ENCODE measurements around the gene MYBPC3. TPM values are rescaled to one million over a fixed set of nuclear protein-coding genes. Genes with fewer than 3 reads are reported as not detected.
A peak's percentile ranks its signal among the peaks of the same experiment; 100 is the strongest.

MYBPC3 gene
- total and polyA plus RNA-seq, 5 donors from 2014 or later: not detected

- Histone ChIP-seq H3K27me3 (ENCODE audit: control insufficient read depth, insufficient read depth, low read length) (no peaks in the 10 kb centered on the region), H3K9me3 (ENCODE audit: control insufficient read depth in 2 of 2, low read length in 2 of 2) (no peaks in the 10 kb centered on the region), H3K27ac (ENCODE audit: insufficient read depth, low read length, poor library complexity, severe bottlenecking) (peak overlapping the region; percentile 84), H3K36me3 (ENCODE audit: control insufficient read depth, insufficient read depth, low read length) (no peaks in the 10 kb centered on the region), H3K4me3 (ENCODE audit: low read depth, low read length) (no peak overlapping the region), H3K4me1 (ENCODE audit: control insufficient read depth, insufficient read depth, low read length, poor library complexity, severe bottlenecking) (peaks cover 43% of the 10 kb centered on the region)
- H3K4me1 Mint-ChIP-seq: peaks cover 0 to 80% (median 19%) of the 10 kb centered on the region in 4 donors
- peak; percentile 77 to 87 for ATAC-seq (ENCODE audit: low read depth in 2 of 2)
- no peaks in the 10 kb centered on the region for H3K9me3 Mint-ChIP-seq
- no peaks in the 10 kb centered on the region for H3K36me3 Mint-ChIP-seq
- peak overlapping the region; percentile 54 to 81 (median 70) for H3K4me3 Mint-ChIP-seq
- no peaks in the 10 kb centered on the region for H3K27me3 Mint-ChIP-seq
- H3K27ac Mint-ChIP-seq: peak overlapping the region; percentile 87 to 98 (median 89)
- peak; percentile 23 to 89 (median 47) for DNase-seq
Measured at GRCh38 chr11:47394322-47395222, 42.1 kb upstream of the MYBPC3 start.

DNA sequence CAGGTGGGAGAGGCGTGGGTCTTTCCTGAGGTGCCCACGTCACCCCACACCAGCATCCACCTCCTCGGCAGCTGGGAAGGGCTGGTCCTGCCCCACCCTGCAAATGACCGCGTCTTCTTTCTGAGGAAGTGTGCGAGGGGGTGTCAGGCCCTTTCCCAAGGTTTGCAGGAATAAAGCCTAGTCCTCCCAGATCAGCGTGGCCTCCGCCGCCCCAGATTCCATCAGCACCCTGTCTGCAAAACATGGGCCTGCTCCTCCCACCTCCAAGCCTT, 41.5 kb upstream of the MYBPC3 start:
- Histone ChIP-seq H3K9me3 (ENCODE audit: control insufficient read depth in 2 of 2, low read length in 2 of 2) (no peaks in the 10 kb centered on the region), H3K4me3 (ENCODE audit: low read depth, low read length) (no peak overlapping the region), H3K36me3 (ENCODE audit: control insufficient read depth, insufficient read depth, low read length) (no peaks in the 10 kb centered on the region), H3K27ac (ENCODE audit: insufficient read depth, low read length, poor library complexity, severe bottlenecking) (peak overlapping the region; percentile 84), H3K27me3 (ENCODE audit: control insufficient read depth, insufficient read depth, low read length) (no peaks in the 10 kb centered on the region), H3K4me1 (ENCODE audit: control insufficient read depth, insufficient read depth, low read length, poor library complexity, severe bottlenecking) (peaks cover 44% of the 10 kb centered on the region)
- Mint-ChIP-seq H3K4me3 (peak overlapping the region in 2 of 4 donors; percentile 54 to 81), H3K27ac (peak overlapping the region; percentile 87 to 98 (median 89)), H3K36me3 (no peaks in the 10 kb centered on the region), H3K4me1 (peaks cover 0 to 78% (median 18%) of the 10 kb centered on the region in 4 donors), H3K27me3 (no peaks in the 10 kb centered on the region), H3K9me3 (no peaks in the 10 kb centered on the region)
- DNase-seq: no peak
- no peak for ATAC-seq (ENCODE audit: low read depth in 2 of 2)

GRCh38 chr11:47393163-47394049, 40.9 kb upstream of the MYBPC3 start:
- no peak overlapping the region for H3K27ac ChIP-seq (ENCODE audit: insufficient read depth, low read length, poor library complexity, severe bottlenecking)
- DNase-seq (no peak), ATAC-seq (ENCODE audit: low read depth in 2 of 2) (no peak)
- H3K4me3 ChIP-seq (ENCODE audit: low read depth, low read length): no peak overlapping the region
- H3K4me1 Mint-ChIP-seq: peaks cover 0 to 79% (median 18%) of the 10 kb centered on the region in 4 donors
- peak overlapping the region; percentile 63 to 89 (median 87) for H3K27ac Mint-ChIP-seq
- peak overlapping the region in 2 of 4 donors; percentile 81 to 88 for H3K4me3 Mint-ChIP-seq
- no peaks in the 10 kb centered on the region for H3K9me3 ChIP-seq (ENCODE audit: control insufficient read depth in 2 of 2, low read length in 2 of 2)
- no peaks in the 10 kb centered on the region for H3K27me3 ChIP-seq (ENCODE audit: control insufficient read depth, insufficient read depth, low read length)
- no peaks in the 10 kb centered on the region for H3K36me3 Mint-ChIP-seq
- no peaks in the 10 kb centered on the region for H3K27me3 Mint-ChIP-seq
- peaks cover 44% of the 10 kb centered on the region for H3K4me1 ChIP-seq (ENCODE audit: control insufficient read depth, insufficient read depth, low read length, poor library complexity, severe bottlenecking)
- no peaks in the 10 kb centered on the region for H3K36me3 ChIP-seq (ENCODE audit: control insufficient read depth, insufficient read depth, low read length)
- H3K9me3 Mint-ChIP-seq: no peaks in the 10 kb centered on the region

- Mint-ChIP-seq H3K36me3 (no peaks in the 10 kb centered on the region), H3K9me3 (no peaks in the 10 kb centered on the region), H3K27ac (peak overlapping the region; percentile 51 to 74 (median 69)), H3K4me1 (peaks cover 0 to 77% (median 16%) of the 10 kb centered on the region in 4 donors), H3K27me3 (no peaks in the 10 kb centered on the region), H3K4me3 (no peak overlapping the region)
- Histone ChIP-seq H3K4me3 (ENCODE audit: low read depth, low read length) (no peak overlapping the region), H3K27ac (ENCODE audit: insufficient read depth, low read length, poor library complexity, severe bottlenecking) (no peak overlapping the region), H3K4me1 (ENCODE audit: control insufficient read depth, insufficient read depth, low read length, poor library complexity, severe bottlenecking) (peaks cover 44% of the 10 kb centered on the region), H3K36me3 (ENCODE audit: control insufficient read depth, insufficient read depth, low read length) (no peaks in the 10 kb centered on the region), H3K9me3 (ENCODE audit: control insufficient read depth in 2 of 2, low read length in 2 of 2) (no peaks in the 10 kb centered on the region), H3K27me3 (ENCODE audit: control insufficient read depth, insufficient read depth, low read length) (no peaks in the 10 kb centered on the region)
- no peak for ATAC-seq (ENCODE audit: low read depth in 2 of 2)
- no peak for DNase-seq
Measured at GRCh38 chr11:47392546-47393162, 40.2 kb upstream of the MYBPC3 start.

DNA sequence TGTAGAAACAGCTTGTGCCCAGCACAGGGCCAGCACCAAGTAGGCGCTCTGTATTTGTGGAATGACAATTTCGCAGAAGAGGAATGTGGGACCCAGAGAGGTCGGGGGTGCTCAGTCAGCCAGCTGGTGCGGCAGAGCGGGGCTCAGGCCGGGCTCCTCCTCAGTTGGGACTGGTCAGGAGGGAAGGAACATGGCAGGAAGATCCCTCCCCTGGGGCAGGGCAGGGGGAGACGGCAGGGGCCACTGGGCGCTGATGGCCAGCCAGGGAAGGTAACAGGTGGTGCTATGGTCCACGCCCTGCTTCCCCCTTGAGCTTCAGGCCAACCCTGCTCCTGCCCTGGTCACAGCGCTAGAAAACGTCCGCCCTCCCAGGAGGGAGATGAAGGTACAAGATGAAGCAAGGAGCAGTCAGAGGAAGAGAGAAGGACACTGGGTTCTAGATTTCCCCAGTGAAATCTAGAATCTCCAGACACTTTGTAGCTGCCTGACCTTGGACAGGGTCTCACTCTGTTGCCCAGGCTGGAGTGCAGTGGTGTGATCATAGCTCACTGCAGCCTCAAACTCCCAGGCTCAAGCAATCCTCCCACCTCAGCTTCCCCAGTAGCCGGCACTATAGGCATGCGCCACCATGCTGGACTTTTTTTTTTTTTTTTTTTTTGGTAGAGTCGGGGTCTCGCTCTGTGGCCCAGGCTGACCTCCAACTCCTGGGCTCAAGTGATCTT, 39.4 kb upstream of the MYBPC3 start:
- no peak overlapping the region for H3K27ac ChIP-seq (ENCODE audit: insufficient read depth, low read length, poor library complexity, severe bottlenecking)
- Mint-ChIP-seq H3K4me3 (peak overlapping the region in 1 of 4 donors; percentile 8), H3K4me1 (peaks cover 0 to 73% (median 12%) of the 10 kb centered on the region in 4 donors), H3K27me3 (no peaks in the 10 kb centered on the region), H3K36me3 (no peaks in the 10 kb centered on the region), H3K27ac (peak overlapping the region; percentile 46 to 74 (median 69)), H3K9me3 (no peaks in the 10 kb centered on the region)
- no peaks in the 10 kb centered on the region for H3K27me3 ChIP-seq (ENCODE audit: control insufficient read depth, insufficient read depth, low read length)
- ATAC-seq (ENCODE audit: low read depth in 2 of 2): no peak
- DNase-seq: no peak
- H3K9me3 ChIP-seq (ENCODE audit: control insufficient read depth in 2 of 2, low read length in 2 of 2): no peaks in the 10 kb centered on the region
- peaks cover 44% of the 10 kb centered on the region for H3K4me1 ChIP-seq (ENCODE audit: control insufficient read depth, insufficient read depth, low read length, poor library complexity, severe bottlenecking)
- H3K36me3 ChIP-seq (ENCODE audit: control insufficient read depth, insufficient read depth, low read length): no peaks in the 10 kb centered on the region
- no peak overlapping the region for H3K4me3 ChIP-seq (ENCODE audit: low read depth, low read length)

DNA sequence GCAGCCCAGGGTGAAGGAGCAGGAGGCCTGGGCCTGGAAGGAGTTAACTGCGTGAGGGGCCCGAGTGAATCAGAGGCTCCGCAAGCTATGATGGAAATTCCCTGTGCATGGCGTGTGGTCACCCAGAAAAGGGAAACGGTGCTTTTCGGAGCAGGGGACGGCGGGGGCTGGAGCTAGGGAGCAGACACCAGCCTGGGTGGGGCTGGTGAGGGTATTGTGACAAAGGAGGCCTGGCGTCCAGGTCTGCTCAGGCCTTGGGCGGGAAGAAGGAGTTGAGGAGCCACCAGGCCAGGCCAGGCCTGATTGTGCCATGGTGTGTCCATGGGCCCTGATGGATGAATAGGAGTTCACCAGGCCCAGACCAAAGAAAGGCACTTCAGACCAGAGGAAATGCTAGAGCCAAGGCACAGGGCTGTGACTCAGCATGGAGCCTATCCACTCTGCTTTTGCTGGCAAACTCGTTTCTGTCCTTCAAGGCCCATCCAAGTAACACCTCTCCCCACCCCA, 38.6 kb upstream of the MYBPC3 start:
- DNase-seq: no peak
- Histone ChIP-seq H3K36me3 (ENCODE audit: control insufficient read depth, insufficient read depth, low read length) (no peaks in the 10 kb centered on the region), H3K27me3 (ENCODE audit: control insufficient read depth, insufficient read depth, low read length) (no peaks in the 10 kb centered on the region), H3K9me3 (ENCODE audit: control insufficient read depth in 2 of 2, low read length in 2 of 2) (no peaks in the 10 kb centered on the region), H3K27ac (ENCODE audit: insufficient read depth, low read length, poor library complexity, severe bottlenecking) (no peak overlapping the region), H3K4me3 (ENCODE audit: low read depth, low read length) (no peak overlapping the region), H3K4me1 (ENCODE audit: control insufficient read depth, insufficient read depth, low read length, poor library complexity, severe bottlenecking) (peaks cover 42% of the 10 kb centered on the region)
- Mint-ChIP-seq H3K4me1 (peaks cover 0 to 70% (median 12%) of the 10 kb centered on the region in 4 donors), H3K27me3 (no peaks in the 10 kb centered on the region), H3K9me3 (no peaks in the 10 kb centered on the region), H3K36me3 (no peaks in the 10 kb centered on the region), H3K4me3 (no peak overlapping the region), H3K27ac (peak overlapping the region; percentile 36 to 95 (median 73))
- ATAC-seq (ENCODE audit: low read depth in 2 of 2): peak in 1 of 2 donors; percentile 13

GRCh38 chr11:47390422-47390760, 37.9 kb upstream of the MYBPC3 start:
- no peak overlapping the region for H3K4me3 Mint-ChIP-seq
- no peaks in the 10 kb centered on the region for H3K9me3 ChIP-seq (ENCODE audit: control insufficient read depth in 2 of 2, low read length in 2 of 2)
- no peaks in the 10 kb centered on the region for H3K27me3 ChIP-seq (ENCODE audit: control insufficient read depth, insufficient read depth, low read length)
- H3K36me3 ChIP-seq (ENCODE audit: control insufficient read depth, insufficient read depth, low read length): no peaks in the 10 kb centered on the region
- no peak overlapping the region for H3K27ac ChIP-seq (ENCODE audit: insufficient read depth, low read length, poor library complexity, severe bottlenecking)
- no peaks in the 10 kb centered on the region for H3K36me3 Mint-ChIP-seq
- ATAC-seq (ENCODE audit: low read depth in 2 of 2) (no peak), DNase-seq (no peak)
- H3K4me3 ChIP-seq (ENCODE audit: low read depth, low read length): no peak overlapping the region
- H3K4me1 Mint-ChIP-seq: peaks cover 0 to 63% (median 9%) of the 10 kb centered on the region in 4 donors
- H3K4me1 ChIP-seq (ENCODE audit: control insufficient read depth, insufficient read depth, low read length, poor library complexity, severe bottlenecking): peaks cover 35% of the 10 kb centered on the region
- H3K9me3 Mint-ChIP-seq: no peaks in the 10 kb centered on the region
- peak overlapping the region in 2 of 3 donors; percentile 73 to 75 for H3K27ac Mint-ChIP-seq
- no peaks in the 10 kb centered on the region for H3K27me3 Mint-ChIP-seq

Measured in CD4-positive, CD25-positive, alpha-beta regulatory T cell (primary cell).